H9 (cell line): ENCODE measurements around the gene CLEC2L. TPM values are rescaled to one million over a fixed set of nuclear protein-coding genes. Genes with fewer than 3 reads are reported as not detected.

Source experiments
- DNase-seq: peaks from one replicate; pipeline ENCODE4 v3.0.0-alpha.2; 2017
- H2AFZ ChIP-seq: one replicate; pipeline ENCODE4 v1.6.1; 2013; ENCODE audit warnings: mild to moderate bottlenecking, low read length, control low read depth, moderate library complexity
- H2AK5ac ChIP-seq: 2 replicates; pipeline ENCODE4 v1.6.1; 2013; ENCODE audit warnings: low read length, control low read depth, mixed read lengths; ENCODE audit not compliant: insufficient read length
- H2BK120ac ChIP-seq: one replicate; pipeline ENCODE4 v1.6.1; 2013; ENCODE audit warnings: low read depth, mild to moderate bottlenecking, low read length, control low read depth, inconsistent platforms; ENCODE audit not compliant: poor library complexity, severe bottlenecking
- H2BK12ac ChIP-seq: 2 replicates; pipeline ENCODE4 v1.6.1; 2013; ENCODE audit warnings: low read length, control low read depth, mixed read lengths, low read depth; ENCODE audit not compliant: insufficient read length
- H2BK15ac ChIP-seq: 2 replicates; pipeline ENCODE4 v1.6.1; 2013; ENCODE audit warnings: low read depth, low read length, control low read depth
- H2BK20ac ChIP-seq: one replicate; pipeline ENCODE4 v1.6.1; 2013; ENCODE audit warnings: low read depth, mild to moderate bottlenecking, low read length, control low read depth, inconsistent platforms; ENCODE audit not compliant: poor library complexity, severe bottlenecking
- H2BK5ac ChIP-seq: 2 replicates; pipeline ENCODE4 v1.6.1; 2013; ENCODE audit warnings: low read length, control low read depth, mixed read lengths; ENCODE audit not compliant: insufficient read length
- H3K14ac ChIP-seq: 2 replicates; pipeline ENCODE4 v1.6.1; 2013; ENCODE audit warnings: low read length, control low read depth; ENCODE audit not compliant: insufficient read depth
- H3K18ac ChIP-seq: 2 replicates; pipeline ENCODE4 v1.6.1; 2013; ENCODE audit warnings: low read depth, mild to moderate bottlenecking, mixed read lengths, low read length, control low read depth; ENCODE audit not compliant: insufficient read length
- H3K23ac ChIP-seq: 2 replicates; pipeline ENCODE4 v1.6.1; 2013; ENCODE audit warnings: low read length, control low read depth, mixed read lengths, low read depth; ENCODE audit not compliant: insufficient read length
- H3K23me2 ChIP-seq: 2 replicates; pipeline ENCODE4 v1.6.1; 2013; ENCODE audit warnings: low read depth, mild to moderate bottlenecking, mixed read lengths, low read length, control low read depth; ENCODE audit not compliant: insufficient read length, poor library complexity, severe bottlenecking
- H3K27ac ChIP-seq: 2 replicates; pipeline ENCODE4 v1.5.1; 2013; ENCODE audit warnings: low read length, control low read depth, mixed read lengths, low read depth; ENCODE audit not compliant: insufficient read length
- H3K27me3 ChIP-seq: 2 replicates; pipeline ENCODE4 v1.6.1; 2013; ENCODE audit warnings: low read length, control low read depth, inconsistent platforms; ENCODE audit not compliant: insufficient read depth
- H3K4ac ChIP-seq: 2 replicates; pipeline ENCODE4 v1.6.1; 2013; ENCODE audit warnings: low read depth, mild to moderate bottlenecking, control low read depth, inconsistent platforms, low read length, moderate library complexity
- H3K4me1 ChIP-seq: 2 replicates; pipeline ENCODE4 v1.6.1; 2013; ENCODE audit warnings: low read length, control low read depth, inconsistent platforms; ENCODE audit not compliant: insufficient read depth
- H3K4me2 ChIP-seq: 2 replicates; pipeline ENCODE4 v1.6.1; 2013; ENCODE audit warnings: low read length, control low read depth, mixed read lengths; ENCODE audit not compliant: insufficient read length, insufficient read depth
- H3K56ac ChIP-seq: 2 replicates; pipeline ENCODE4 v1.6.1; 2013; ENCODE audit warnings: low read depth, mild to moderate bottlenecking, mixed read lengths, low read length, control low read depth; ENCODE audit not compliant: insufficient read length
- H3K79me1 ChIP-seq: 2 replicates; pipeline ENCODE4 v1.6.1; 2013; ENCODE audit warnings: low read depth, mild to moderate bottlenecking, moderate library complexity, low read length, control low read depth, inconsistent platforms; ENCODE audit not compliant: insufficient read depth, poor library complexity, severe bottlenecking
- H3K79me2 ChIP-seq: 2 replicates; pipeline ENCODE4 v1.6.1; 2013; ENCODE audit warnings: low read length, control low read depth, inconsistent platforms; ENCODE audit not compliant: insufficient read depth
- H3K9ac ChIP-seq: 2 replicates; pipeline ENCODE4 v1.6.1; 2013; ENCODE audit warnings: low read length, control low read depth, mixed read lengths; ENCODE audit not compliant: insufficient read length; ENCODE audit errors: extremely low read depth
- H3K9me3 ChIP-seq: one replicate; pipeline ENCODE4 v1.6.1; 2013; ENCODE audit warnings: low read depth, low read length, inconsistent platforms; ENCODE audit not compliant: control insufficient read depth
- H3T11ph ChIP-seq: one replicate; pipeline ENCODE4 v1.6.1; 2013; ENCODE audit warnings: mild to moderate bottlenecking, low read length, control low read depth, inconsistent platforms
- H4K20me1 ChIP-seq: one replicate; pipeline ENCODE4 v1.6.1; 2013; ENCODE audit not compliant: control insufficient read depth, insufficient read length, insufficient read depth
- H4K5ac ChIP-seq: 2 replicates; pipeline ENCODE4 v1.6.1; 2013; ENCODE audit warnings: low read depth, mild to moderate bottlenecking, mixed read lengths, low read length, control low read depth; ENCODE audit not compliant: insufficient read length
- H4K8ac ChIP-seq: replicated peaks from 2 replicates; pipeline ENCODE4 v1.6.1; 2013; ENCODE audit warnings: low read length, control low read depth, mixed read lengths, low read depth; ENCODE audit not compliant: insufficient read length
- H4K91ac ChIP-seq: 2 replicates; pipeline ENCODE4 v1.6.1; 2013; ENCODE audit warnings: low read depth, mild to moderate bottlenecking, moderate library complexity, mixed read lengths, low read length, control low read depth; ENCODE audit not compliant: insufficient read length
- H3K27ac Mint-ChIP-seq, 3 experiments: 2 replicates in 2 of 3; 3 replicates in 1 of 3; pipeline ENCODE4 v1.8.0; 2020 to 2021; ENCODE audit warnings: mixed read lengths in 3 of 3, mild to moderate bottlenecking in 1 of 3, moderate library complexity in 1 of 3
- H3K27me3 Mint-ChIP-seq: 2 replicates; pipeline ENCODE4 v1.8.0; 2021; ENCODE audit warnings: low read depth, mild to moderate bottlenecking, moderate library complexity, mixed read lengths
- H3K36me3 Mint-ChIP-seq, 3 experiments: 2 replicates in 2 of 3; 3 replicates in 1 of 3; pipeline ENCODE4 v1.8.0; 2020 to 2021; ENCODE audit warnings: low read depth in 3 of 3, mixed read lengths in 3 of 3; ENCODE audit not compliant: insufficient read depth in 1 of 3
- H3K4me1 Mint-ChIP-seq, 2 experiments: 2 replicates each; pipeline ENCODE4 v1.8.0; 2020; ENCODE audit warnings: mixed read lengths in 2 of 2
- H3K4me3 Mint-ChIP-seq, 2 experiments: 2 replicates in 1 of 2; 3 replicates in 1 of 2; pipeline ENCODE4 v1.8.0; 2020 to 2021; ENCODE audit warnings: mild to moderate bottlenecking in 2 of 2, mixed read lengths in 2 of 2, moderate library complexity in 1 of 2
- H3K9me3 Mint-ChIP-seq, 2 experiments: 2 replicates in 1 of 2; 3 replicates in 1 of 2; pipeline ENCODE4 v1.8.0; 2020; ENCODE audit warnings: mild to moderate bottlenecking in 2 of 2, mixed read lengths in 2 of 2, moderate library complexity in 1 of 2
- WGBS: extraction: QIAGEN DNeasy Blood & Tissue Kit; methylation state at CpG from one replicate; pipeline ENCODE4 v1.1.7; 2013; ENCODE audit warnings: missing lambda C conversion rate, low lambda C conversion rate, mixed read lengths; ENCODE audit not compliant: insufficient read length; ENCODE audit errors: extremely low coverage; 5-methylcytosine and 5-hydroxymethylcytosine counted together
- total RNA-seq: library from RNA; stranded (reverse); gene quantifications from 2 replicates; pipeline ENCODE4 v1.2.1, GENCODE V29; 2021
- TF ChIP-seq, protein P1 (sequence below): fragments of 200-600 bp; sonication (generic); conservative IDR thresholded peaks from 3 replicates; pipeline ENCODE4 v1.8.0; 2021; ENCODE audit warnings: antibody characterized with exemption, mild to moderate bottlenecking

The CLEC2L gene
- total RNA-seq, 1 experiment from 2014 or later: 0.74 TPM

DNA sequence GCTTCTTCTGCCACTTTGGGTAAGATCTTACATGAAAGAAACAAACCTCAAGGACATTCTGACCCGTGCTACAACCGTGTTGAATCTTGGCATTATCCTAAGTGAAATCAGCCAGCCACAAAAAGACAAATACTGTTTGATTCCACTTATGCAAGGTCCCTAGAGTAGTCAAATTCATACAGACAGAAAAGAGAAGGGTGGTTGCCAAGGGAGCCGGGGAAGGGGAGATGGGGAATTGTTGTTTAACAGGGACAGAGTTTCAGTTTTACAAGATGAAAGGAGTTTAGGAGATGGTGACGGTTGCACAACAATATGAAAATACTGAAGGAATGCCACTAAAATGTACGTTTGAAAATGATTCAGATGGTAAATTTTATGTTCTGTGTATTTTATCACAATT is 12.2 kb upstream of the CLEC2L start:
- no CpG with 5 or more reads among the region's 5 CpGs for WGBS
- no peak overlapping the region for H3K27ac ChIP-seq
- no peak overlapping the region for H3K27ac Mint-ChIP-seq

More for the DNA sequence above, 12.2 kb upstream of the CLEC2L start:
- no peak overlapping the region for H2AK5ac ChIP-seq
- H3K9me3 ChIP-seq: no peaks in the 10 kb centered on the region
- no peak overlapping the region for H3K4me2 ChIP-seq
- no peak overlapping the region for H2BK120ac ChIP-seq
- no peaks in the 10 kb centered on the region for H3K27me3 ChIP-seq
- Mint-ChIP-seq H3K4me1 (peaks cover 20% of the 10 kb centered on the region in 2 experiments), H3K36me3 (no peaks in the 10 kb centered on the region), H3K4me3 (no peak overlapping the region), H3K9me3 (no peaks in the 10 kb centered on the region), H3K27me3 (peaks cover 3% of the 10 kb centered on the region)
- no peak overlapping the region for H2BK20ac ChIP-seq
- no peak overlapping the region for H3K14ac ChIP-seq
- no peak overlapping the region for H4K8ac ChIP-seq
- H4K5ac ChIP-seq: no peak overlapping the region
- H3K18ac ChIP-seq: no peak overlapping the region
- H2BK15ac ChIP-seq: no peak overlapping the region
- H4K91ac ChIP-seq: no peak overlapping the region
- no peaks in the 10 kb centered on the region for H3K23me2 ChIP-seq
- TF ChIP-seq, protein P1, sequence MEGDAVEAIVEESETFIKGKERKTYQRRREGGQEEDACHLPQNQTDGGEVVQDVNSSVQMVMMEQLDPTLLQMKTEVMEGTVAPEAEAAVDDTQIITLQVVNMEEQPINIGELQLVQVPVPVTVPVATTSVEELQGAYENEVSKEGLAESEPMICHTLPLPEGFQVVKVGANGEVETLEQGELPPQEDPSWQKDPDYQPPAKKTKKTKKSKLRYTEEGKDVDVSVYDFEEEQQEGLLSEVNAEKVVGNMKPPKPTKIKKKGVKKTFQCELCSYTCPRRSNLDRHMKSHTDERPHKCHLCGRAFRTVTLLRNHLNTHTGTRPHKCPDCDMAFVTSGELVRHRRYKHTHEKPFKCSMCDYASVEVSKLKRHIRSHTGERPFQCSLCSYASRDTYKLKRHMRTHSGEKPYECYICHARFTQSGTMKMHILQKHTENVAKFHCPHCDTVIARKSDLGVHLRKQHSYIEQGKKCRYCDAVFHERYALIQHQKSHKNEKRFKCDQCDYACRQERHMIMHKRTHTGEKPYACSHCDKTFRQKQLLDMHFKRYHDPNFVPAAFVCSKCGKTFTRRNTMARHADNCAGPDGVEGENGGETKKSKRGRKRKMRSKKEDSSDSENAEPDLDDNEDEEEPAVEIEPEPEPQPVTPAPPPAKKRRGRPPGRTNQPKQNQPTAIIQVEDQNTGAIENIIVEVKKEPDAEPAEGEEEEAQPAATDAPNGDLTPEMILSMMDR: no peak
- H3K23ac ChIP-seq: no peak overlapping the region
- H3K4ac ChIP-seq: no peak overlapping the region
- H3K9ac ChIP-seq: no peak overlapping the region
- no peak overlapping the region for H2BK5ac ChIP-seq
- H3K4me1 ChIP-seq: peaks cover 9% of the 10 kb centered on the region; the same call in 1 of the 2 replicates
- H2AFZ ChIP-seq: no peak overlapping the region
- no peak overlapping the region for H3K56ac ChIP-seq
- no peak overlapping the region for H2BK12ac ChIP-seq
- no peaks in the 10 kb centered on the region for H3K79me2 ChIP-seq
- no peaks in the 10 kb centered on the region for H4K20me1 ChIP-seq
- H3K79me1 ChIP-seq: no peaks in the 10 kb centered on the region
- no peak for DNase-seq
- no peak overlapping the region for H3T11ph ChIP-seq
